Measurements from ENCODE around the gene ELMO1. TPM values are rescaled to one million over a fixed set of nuclear protein-coding genes. Genes with fewer than 3 reads are reported as not detected.

Gene ELMO1
- total and polyA plus RNA-seq, 10 of the 15 experiments (the other 5 are each of a cell fraction or from before 2014, with no cell fraction given) = 22.6 to 85.9 (median 56.6) TPM

- FAIRE-seq (no peak), ATAC-seq (peak; percentile 84), DNase-seq (ENCODE audit: low read depth, low spot score) (peak; percentile 55)
- Histone ChIP-seq H3K4me1 (ENCODE audit: control insufficient read depth, insufficient read depth, low read length) (peaks cover 7% of the 10 kb centered on the region), H3K9ac (ENCODE audit: control insufficient read depth, insufficient read depth, low read length) (no peak overlapping the region), H2AFZ (ENCODE audit: control insufficient read depth, low read depth, low read length) (peak overlapping the region; percentile 65), H3K4me3 (no peak overlapping the region), H3K9me3 (replicated peaks; ENCODE audit: control insufficient read depth, insufficient read depth, low read length) (no peaks in the 10 kb centered on the region; the same call in 2 of the 3 replicates), H3K27ac (ENCODE audit: control insufficient read depth, insufficient read depth) (peak overlapping the region; percentile 71), H4K20me1 (ENCODE audit: control insufficient read depth, insufficient read depth) (no peaks in the 10 kb centered on the region), H3K4me2 (ENCODE audit: control insufficient read depth, insufficient read depth) (no peak overlapping the region), H3K27me3 (replicated peaks in 1 of 2; ENCODE audit: control insufficient read depth in 2 of 2, insufficient read depth in 2 of 2, low read length in 1 of 2) (no peaks in the 10 kb centered on the region), H3K36me3 (ENCODE audit: control insufficient read depth in 2 of 2, insufficient read depth in 2 of 2, low read length in 1 of 2) (no peaks in the 10 kb centered on the region; a peak in 2 of 4 replicates), H3K79me2 (ENCODE audit: control insufficient read depth, insufficient read depth, low read length) (no peaks in the 10 kb centered on the region)
- in situ Hi-C loops (cut with MboI) (no loop called here), intact Hi-C loops (cut with micrococcal nuclease; ENCODE audit: unreplicated experiment) (no loop called here)
- ChIA-PET RAD21 (ENCODE audit: unreplicated experiment) (interaction anchor here (0.8 to 1.3 kb wide), 4 partner anchors 14 to 116 kb away, joined by 3 to 6 read pairs (median 4); no protein-coding TSS in a partner anchor), POLR2A (no interaction called here), CTCF (interaction anchor here (1.1 to 2.6 kb wide), 3 partner anchors 50 to 104 kb away, joined by 3 to 9 read pairs (median 3); no protein-coding TSS in a partner anchor), SMC1A (ENCODE audit: uncharacterized antibody, unreplicated experiment) (interaction anchor here (0.7 to 1.3 kb wide), 5 partner anchors 18 to 116 kb away, joined by 3 read pairs; no protein-coding TSS in a partner anchor)
- 0% methylated on average over 5 of the region's 5 CpGs for WGBS (ENCODE audit: insufficient coverage, insufficient replicate concordance, low lambda C conversion rate, missing lambda C conversion rate)
- no TSS peak for BruUV-seq (replicated peaks)
- TF ChIP-seq PKNOX1 (IDR thresholded peaks at IDR 0.05) (peak; percentile 23; the same call in 1 of the 2 replicates), TARDBP (IDR thresholded peaks at IDR 0.05; ENCODE audit: borderline replicate concordance) (no peak), BRCA1 (IDR thresholded peaks at IDR 0.05; ENCODE audit: low read depth, low read length) (no peak), CBX3 (IDR thresholded peaks at IDR 0.05; ENCODE audit: borderline replicate concordance, low read depth) (no peak), CHD1 (IDR thresholded peaks at IDR 0.05; ENCODE audit: low read depth, low read length) (no peak), ZBED1 (IDR thresholded peaks at IDR 0.05; ENCODE audit: borderline replicate concordance) (peak; percentile 65; the same call in 1 of the 2 replicates), E4F1 (IDR thresholded peaks at IDR 0.05; ENCODE audit: borderline replicate concordance, partially characterized antibody) (no peak), RCOR1 (conservative IDR thresholded peaks at IDR 0.05; ENCODE audit: low read depth, low read length) (no peak), RB1 (IDR thresholded peaks at IDR 0.05; ENCODE audit: borderline replicate concordance) (no peak), ATF7 (IDR thresholded peaks at IDR 0.05; ENCODE audit: low read depth) (peak; percentile 54; the same call in 1 of the 2 replicates), NFIC (IDR thresholded peaks at IDR 0.05; ENCODE audit: low read depth, low read length) (peak; percentile 56), ZBTB40 (IDR thresholded peaks at IDR 0.05; ENCODE audit: borderline replicate concordance) (no peak)
Measured at GRCh38 chr7:37065779-37066271, 382.8 kb downstream of the ELMO1 start.

Data from GM12878 (cell line).